ENCODE measurements around the gene PSMB9.

GRCh38 chr6:32842021-32842650 lies 11.9 kb upstream of the PSMB9 start:
- TF ChIP-seq CTCF (IDR thresholded peaks at IDR 0.05; ENCODE audit: poor library complexity) (no peak), EZH2 (IDR thresholded peaks at IDR 0.05; ENCODE audit: borderline replicate concordance) (no peak), EZH2phosphoT487 (IDR thresholded peaks at IDR 0.05; ENCODE audit: low read depth, severe bottlenecking, unreplicated experiment) (no peak)
